IMR-90 (cell line): Measurements from ENCODE around the gene PNPLA5.

Source experiments
- BHLHE40 ChIP-seq: fragments of 150-350 bp; IDR thresholded peaks from 2 replicates; pipeline ENCODE4 v1.6.1; 2016; ENCODE audit warnings: mild to moderate bottlenecking, low read depth, low read length
- CEBPB ChIP-seq: IDR thresholded peaks from 2 replicates; pipeline ENCODE4 v1.6.1; 2012; ENCODE audit warnings: low read depth, low read length, improper control_type of control experiment
- CTCF ChIP-seq: conservative IDR thresholded peaks from 2 replicates; pipeline ENCODE4 v1.5.1; 2012; ENCODE audit warnings: mild to moderate bottlenecking, low read depth, low read length, improper control_type of control experiment
- ELK1 ChIP-seq: fragments of 150-350 bp; IDR thresholded peaks from 2 replicates; pipeline ENCODE4 v1.6.1; 2016; ENCODE audit warnings: low read depth, mild to moderate bottlenecking, low read length, moderate library complexity, borderline replicate concordance
- FOS ChIP-seq: fragments of 150-350 bp; IDR thresholded peaks from 2 replicates; pipeline ENCODE4 v1.6.1; 2016; ENCODE audit warnings: low read depth, low read length
- MAFK ChIP-seq: IDR thresholded peaks from 2 replicates; pipeline ENCODE4 v1.6.1; 2012; ENCODE audit warnings: low read depth, low read length, improper control_type of control experiment
- MAZ ChIP-seq: IDR thresholded peaks from 2 replicates; pipeline ENCODE4 v1.6.1; 2012; ENCODE audit warnings: low read depth, mild to moderate bottlenecking, low read length, improper control_type of control experiment, moderate library complexity, borderline replicate concordance
- MXI1 ChIP-seq: IDR thresholded peaks from 2 replicates; pipeline ENCODE4 v1.6.1; 2012; ENCODE audit warnings: low read depth, mild to moderate bottlenecking, low read length, moderate library complexity, borderline replicate concordance
- POLR2A ChIP-seq: IDR thresholded peaks from 2 replicates; pipeline ENCODE4 v1.6.1; 2012; ENCODE audit warnings: mild to moderate bottlenecking, low read depth, low read length
- RAD21 ChIP-seq: IDR thresholded peaks from 2 replicates; pipeline ENCODE4 v1.6.1; 2012; ENCODE audit warnings: low read length, improper control_type of control experiment
- RCOR1 ChIP-seq: IDR thresholded peaks from 2 replicates; pipeline ENCODE4 v1.6.1; 2012; ENCODE audit warnings: mild to moderate bottlenecking, low read length, improper control_type of control experiment; ENCODE audit not compliant: insufficient replicate concordance
- RFX5 ChIP-seq: IDR thresholded peaks from 2 replicates; pipeline ENCODE4 v1.8.0; 2012; ENCODE audit warnings: low read depth, mild to moderate bottlenecking, low read length, moderate library complexity
- SMC3 ChIP-seq: fragments of 150-350 bp; IDR thresholded peaks from 2 replicates; pipeline ENCODE4 v1.6.1; 2016; ENCODE audit warnings: low read depth, mild to moderate bottlenecking, antibody characterized with exemption, low read length, moderate library complexity
- USF2 ChIP-seq: fragments of 150-350 bp; IDR thresholded peaks from 2 replicates; pipeline ENCODE4 v1.6.1; 2017; ENCODE audit warnings: mild to moderate bottlenecking, antibody characterized with exemption, low read length, low read depth

- no peak for TF ChIP-seq RCOR1
- no peak for TF ChIP-seq POLR2A
- no peak for TF ChIP-seq CEBPB
- TF ChIP-seq CTCF, result no peak
- TF ChIP-seq RAD21, result no peak
- no peak for TF ChIP-seq MAZ
- TF ChIP-seq SMC3, result no peak
- TF ChIP-seq MXI1, result no peak
- TF ChIP-seq ELK1, result no peak
- no peak for TF ChIP-seq RFX5
- no peak for TF ChIP-seq USF2
- TF ChIP-seq BHLHE40, result no peak
- TF ChIP-seq FOS, result no peak
- TF ChIP-seq MAFK, result no peak
Measured at GRCh38 chr22:43851979-43852307, 39.9 kb downstream of the PNPLA5 start.
